Esophagus squamous epithelium (tissue), 5 donors: Measurements from ENCODE around the gene UMODL1. TPM values are rescaled to one million over a fixed set of nuclear protein-coding genes. Genes with fewer than 3 reads are reported as not detected.

Experiments used
- DNase-seq: peaks from one replicate; lab custom pipeline; 2025; lab: John Stamatoyannopoulos, UW
- H3K27ac ChIP-seq, 4 donors: fragments of 200-600 bp; sonication (generic); one replicate each; pipeline ENCODE4 v1.5.1; 2016 to 2019; ENCODE audit warnings: mild to moderate bottlenecking in 1 of 4
- H3K27me3 ChIP-seq, 4 donors: fragments of 200-600 bp; sonication (generic); 1 replicate in 3 of 4; 2 replicates in 1 of 4; pipeline versions ENCODE4 v1.5.1 to v1.6.0; 2017 to 2021; ENCODE audit warnings: antibody characterized with exemption in 1 of 4
- H3K36me3 ChIP-seq, 3 donors: fragments of 200-600 bp; sonication (generic); one replicate each; pipeline ENCODE4 v1.5.1; 2016 to 2019
- H3K4me1 ChIP-seq, 3 donors: fragments of 200-600 bp; sonication (generic); one replicate each; pipeline ENCODE4 v1.5.1; 2017 to 2019
- H3K4me3 ChIP-seq, 4 donors: fragments of 200-600 bp; sonication (generic); 1 replicate in 3 of 4; 2 replicates in 1 of 4; pipeline ENCODE4 v1.5.1; 2016 to 2019; ENCODE audit warnings: mild to moderate bottlenecking in 2 of 4, moderate library complexity in 1 of 4
- H3K9me3 ChIP-seq, 3 donors: fragments of 200-600 bp; sonication (generic); one replicate each; pipeline ENCODE4 v1.5.1; 2016 to 2019
- CTCF ChIP-seq, 6 experiments: fragments of 450-650 bp in 4 of 6; fragments of 200-600 bp in 2 of 6; sonication (generic) in 2 of 6; IDR thresholded peaks; one replicate each; pipeline ENCODE4 v1.5.1; 2016 to 2019; ENCODE audit warnings: antibody characterized with exemption in 6 of 6, mild to moderate bottlenecking in 4 of 6, moderate library complexity in 4 of 6
- POLR2A ChIP-seq, 4 donors: fragments of 450-650 bp; IDR thresholded peaks; one replicate each; pipeline ENCODE4 v1.6.1; 2017; ENCODE audit warnings: antibody characterized with exemption in 4 of 4, mild to moderate bottlenecking in 4 of 4, moderate library complexity in 3 of 4
- WGBS, 2 donors: methylation state at CpG; one replicate each; pipeline ENCODE4 v1.1.5; 2018; 5-methylcytosine and 5-hydroxymethylcytosine counted together
- intact Hi-C: fragments of 100-400 bp; cut with DNase I; formaldehyde crosslinking; loops from one replicate; pipeline ENCODE4 v1.15.0; 2022
- total RNA-seq, 4 donors: library from RNA; depleted of rRNA; stranded (reverse); fragments of >200 nt; gene quantifications; one replicate each; pipeline ENCODE4 v1.1.0, GENCODE V29; 2016
- donor health status: DM: yes; HTN: yes; CAD: no.

UMODL1 gene
- total RNA-seq, 4 donors from 2014 or later, result not detected

GRCh38 chr21:42108554-42109340, 37.6 kb downstream of the UMODL1 start:
- DNase-seq, result no peak
- TF ChIP-seq POLR2A (IDR thresholded peaks at IDR 0.05), result no peak
- TF ChIP-seq CTCF (IDR thresholded peaks at IDR 0.05), result no peak
- Histone ChIP-seq H3K27me3 (peaks cover 0 to 32% (median 0%) of the 10 kb centered on the region in 4 donors), H3K4me3 (no peak overlapping the region), H3K4me1 (peaks cover 0 to 30% (median 18%) of the 10 kb centered on the region in 3 donors), H3K27ac (no peak overlapping the region), H3K9me3 (no peaks in the 10 kb centered on the region), H3K36me3 (no peaks in the 10 kb centered on the region)
- intact Hi-C loops, result no loop called here
- 43 to 56% methylated on average over 3 to 12 of the region's 26 CpGs for WGBS, 2 donors

GRCh38 chr21:42109473-42109872, 38.4 kb downstream of the UMODL1 start:
- Histone ChIP-seq H3K27me3 (peaks cover 0 to 38% (median 0%) of the 10 kb centered on the region in 4 donors), H3K4me1 (peaks cover 0 to 37% (median 22%) of the 10 kb centered on the region in 3 donors), H3K27ac (no peak overlapping the region), H3K4me3 (no peak overlapping the region), H3K36me3 (no peaks in the 10 kb centered on the region), H3K9me3 (no peaks in the 10 kb centered on the region)
- TF ChIP-seq POLR2A (IDR thresholded peaks at IDR 0.05), result no peak
- no peak for TF ChIP-seq CTCF (IDR thresholded peaks at IDR 0.05)
- WGBS, 2 donors, result 90% methylated on average over 6 of the region's 14 CpGs; no CpG with 5 or more reads in 1 of the 2 donors
- no peak for DNase-seq
- intact Hi-C loops, result no loop called here

GRCh38 chr21:42109873-42110525, 38.9 kb downstream of the UMODL1 start:
- DNase-seq, result no peak
- H3K9me3 ChIP-seq, result no peaks in the 10 kb centered on the region
- TF ChIP-seq CTCF (IDR thresholded peaks at IDR 0.05), result no peak
- TF ChIP-seq POLR2A (IDR thresholded peaks at IDR 0.05), result no peak
- intact Hi-C loops, result loop anchor here (10.0 kb wide), 3 partner anchors 95 to 285 kb away; partner anchors contain the start of gene ZBTB21
- WGBS, 2 donors, result 58 to 74% methylated on average over 16 to 17 of the region's 17 CpGs
- no peak overlapping the region for H3K4me3 ChIP-seq
- H3K36me3 ChIP-seq, result no peaks in the 10 kb centered on the region
- H3K27me3 ChIP-seq, result peaks cover 0 to 43% (median 0%) of the 10 kb centered on the region in 4 donors
- no peak overlapping the region for H3K27ac ChIP-seq
- H3K4me1 ChIP-seq, result peaks cover 0 to 38% (median 22%) of the 10 kb centered on the region in 3 donors

- peaks cover 0 to 38% (median 22%) of the 10 kb centered on the region in 3 donors for H3K4me1 ChIP-seq
- DNase-seq, result no peak
- peaks cover 0 to 47% (median 0%) of the 10 kb centered on the region in 4 donors for H3K27me3 ChIP-seq
- no peaks in the 10 kb centered on the region for H3K36me3 ChIP-seq
- no peak overlapping the region for H3K4me3 ChIP-seq
- TF ChIP-seq POLR2A (IDR thresholded peaks at IDR 0.05) (no peak), CTCF (IDR thresholded peaks at IDR 0.05) (no peak)
- 55 to 58% methylated on average over 3 to 5 of the region's 24 CpGs for WGBS, 2 donors
- intact Hi-C loops, result loop anchor here (10.0 kb wide), 3 partner anchors 96 to 286 kb away; partner anchors contain the start of gene ZBTB21
- H3K27ac ChIP-seq, result no peak overlapping the region
- H3K9me3 ChIP-seq, result no peaks in the 10 kb centered on the region
Observed at GRCh38 chr21:42110691-42111469, 39.8 kb downstream of the UMODL1 start.
